GM12872 (cell line): ENCODE measurements around the gene PUM1.

ENCODE experiments used
- CTCF ChIP-seq: IDR thresholded peaks from 3 replicates; pipeline ENCODE4 v1.5.1; 2011; ENCODE audit warnings: low read depth, mild to moderate bottlenecking, low read length, moderate library complexity; ENCODE audit not compliant: insufficient read depth

The PUM1 gene

GRCh38 chr1:30977511-30977910 lies 88.0 kb downstream of the PUM1 start:
- no peak for TF ChIP-seq CTCF

- TF ChIP-seq CTCF = peak; percentile 24; the same call in 1 of the 3 replicates
These were observed 88.4 kb downstream of the PUM1 start for GRCh38 chr1:30977105-30977504.

GRCh38 chr1:30976143-30976542 lies 89.4 kb downstream of the PUM1 start:
- no peak for TF ChIP-seq CTCF

- no peak for TF ChIP-seq CTCF
These were observed 90.3 kb downstream of the PUM1 start for GRCh38 chr1:30975217-30975616.

GRCh38 chr1:30974536-30974935 lies 91.0 kb downstream of the PUM1 start:
- no peak for TF ChIP-seq CTCF

- no peak for TF ChIP-seq CTCF
These were observed 94.0 kb downstream of the PUM1 start for GRCh38 chr1:30971496-30971895.

GRCh38 chr1:30969903-30970302 lies 95.6 kb downstream of the PUM1 start:
- no peak for TF ChIP-seq CTCF
